NT2/D1 (cell line): ENCODE results near the gene SHOX.

Source experiments
- SUZ12 ChIP-seq: IDR thresholded peaks from 2 replicates; pipeline ENCODE4 v1.6.1; 2011; ENCODE audit not compliant: insufficient read length, insufficient read depth; ENCODE audit errors: extremely low read depth
- YY1 ChIP-seq: IDR thresholded peaks from 2 replicates; pipeline ENCODE4 v1.6.1; 2011; ENCODE audit not compliant: insufficient read length, insufficient read depth
- ZNF274 ChIP-seq: IDR thresholded peaks from 2 replicates; pipeline ENCODE4 v1.6.1; 2011; ENCODE audit warnings: mild to moderate bottlenecking, low read depth, low read length

DNA sequence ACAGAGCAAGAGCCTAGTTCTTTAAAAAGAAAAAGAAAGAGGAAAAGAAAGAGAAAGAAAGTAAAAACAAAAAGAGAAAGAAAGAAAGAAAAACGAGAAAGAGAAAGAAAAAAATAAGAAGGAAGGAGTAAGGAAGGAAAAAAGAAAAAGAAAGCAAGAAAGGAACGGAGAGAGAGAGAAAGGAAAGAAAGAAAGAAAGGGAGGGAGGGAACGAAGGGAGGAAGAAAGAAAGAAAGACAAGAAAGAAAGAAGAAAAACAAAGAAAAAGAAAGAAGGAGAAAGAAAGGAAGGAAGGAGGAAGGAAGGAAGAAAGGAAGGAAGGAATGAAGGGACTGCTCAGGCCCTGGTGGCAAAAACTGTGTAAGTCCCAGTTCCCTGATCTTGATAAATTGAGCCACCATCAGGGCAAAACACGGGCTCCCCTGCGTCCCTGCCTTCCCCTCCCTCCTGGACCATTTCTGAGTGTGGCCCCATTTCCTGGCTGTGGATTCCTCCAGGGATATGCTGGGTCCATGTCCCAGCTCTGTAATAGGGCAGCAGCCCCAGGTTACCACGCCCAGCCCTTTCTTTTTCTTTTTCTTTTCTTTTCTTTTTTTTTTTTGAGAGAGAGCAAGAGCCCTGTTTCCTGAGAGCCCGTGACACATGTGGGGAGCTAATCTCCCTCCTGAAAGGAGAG, 44.8 kb downstream of the SHOX start:
- TF ChIP-seq ZNF274 (no peak), YY1 (no peak), SUZ12 (no peak)
